22Rv1 (cell line): ENCODE measurements around the gene MKNK2.

Source experiments
- CTCF ChIP-seq: fragments of 450-650 bp; IDR thresholded peaks from 2 replicates; pipeline ENCODE4 v1.5.1; 2017; ENCODE audit warnings: mild to moderate bottlenecking
- ZFX ChIP-seq: fragments of 450-650 bp; IDR thresholded peaks from 2 replicates; pipeline ENCODE4 v1.6.1; 2017; ENCODE audit warnings: antibody characterized with exemption, borderline replicate concordance

DNA sequence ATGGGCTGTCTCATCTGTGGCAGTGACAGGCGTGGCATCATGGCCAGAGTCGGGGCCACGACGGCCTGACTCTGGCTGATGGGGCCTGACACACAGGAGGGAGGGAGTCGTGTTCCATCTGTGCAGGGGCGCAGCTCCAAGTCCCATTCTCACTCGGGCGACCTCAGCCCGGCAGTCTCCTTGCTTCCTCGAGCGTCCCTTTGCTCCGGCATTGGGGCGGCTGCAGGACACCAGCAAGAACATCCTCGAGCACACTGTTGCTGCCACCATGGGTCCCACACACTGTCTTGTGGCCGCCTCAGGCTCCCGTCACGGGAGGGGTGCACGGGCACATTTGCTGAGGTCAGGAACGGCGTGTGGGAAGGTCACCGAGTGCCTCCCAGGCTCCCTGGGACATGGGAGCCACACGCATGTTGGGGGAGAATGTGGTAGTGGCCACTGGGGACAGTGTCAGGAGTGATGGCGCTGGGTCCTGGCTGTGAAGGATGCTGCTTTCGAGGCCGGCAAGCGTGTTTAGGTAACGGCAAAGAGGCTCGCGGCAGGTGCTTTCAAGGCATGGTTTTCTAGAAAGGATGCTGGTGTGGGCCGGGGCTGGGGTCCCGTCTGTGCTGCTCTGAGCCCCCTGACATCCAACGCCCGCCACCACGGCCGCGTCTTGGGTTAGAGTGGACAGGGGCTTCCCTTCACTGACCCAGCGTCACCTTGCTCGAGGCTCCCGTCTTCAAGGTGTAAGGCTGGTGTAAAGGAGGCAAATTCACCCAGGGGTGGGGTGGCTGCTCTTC is 49.1 kb upstream of the MKNK2 start:
- TF ChIP-seq CTCF (no peak), ZFX (no peak)
